HepG2 (cell line): ENCODE results near the gene VAMP5. TPM values are rescaled to one million over a fixed set of nuclear protein-coding genes. Genes with fewer than 3 reads are reported as not detected.

Source experiments
- ATF7-NPFF ChIP-seq: sonication (generic); formaldehyde crosslinking; IDR thresholded peaks from 2 replicates; pipeline ENCODE4 v1.8.1; 2023; ENCODE audit warnings: mild to moderate bottlenecking, low read depth, missing genetic modification reagents, moderate library complexity
- DBP ChIP-seq: sonication (generic); formaldehyde crosslinking; IDR thresholded peaks from 2 replicates; pipeline ENCODE4 v1.4.0; 2020; ENCODE audit warnings: missing genetic modification reagents; ENCODE audit errors: not compliant biosample characterization
- DNMT3B ChIP-seq: conservative IDR thresholded peaks from 2 replicates; pipeline ENCODE4 v1.6.1; 2016; ENCODE audit warnings: missing biosample characterization, control low read depth
- GPBP1L1 ChIP-seq: sonication (generic); formaldehyde crosslinking; IDR thresholded peaks from 2 replicates; pipeline ENCODE4 v1.5.0; 2020; ENCODE audit warnings: mild to moderate bottlenecking, missing genetic modification reagents
- KLF6 ChIP-seq: IDR thresholded peaks from 2 replicates; pipeline ENCODE4 v1.8.0; 2016; ENCODE audit warnings: missing biosample characterization, missing genetic modification reagents
- LRRFIP1 ChIP-seq: sonication (generic); formaldehyde crosslinking; conservative IDR thresholded peaks from 2 replicates; pipeline ENCODE4 v1.4.0; 2020; ENCODE audit warnings: missing genetic modification reagents
- MIER3 ChIP-seq: IDR thresholded peaks from 2 replicates; pipeline ENCODE4 v1.6.1; 2016; ENCODE audit warnings: missing compliant biosample characterization, borderline replicate concordance
- MIXL1 ChIP-seq: IDR thresholded peaks from 2 replicates; pipeline ENCODE4 v1.6.1; 2016
- NRL ChIP-seq: sonication (generic); formaldehyde crosslinking; IDR thresholded peaks from 2 replicates; pipeline ENCODE4 v1.5.0; 2020; ENCODE audit warnings: missing genetic modification reagents, mild to moderate bottlenecking, moderate library complexity, borderline replicate concordance
- PHF8 ChIP-seq: sonication (generic); formaldehyde crosslinking; IDR thresholded peaks from 2 replicates; pipeline ENCODE4 v1.5.0; 2020; ENCODE audit warnings: missing genetic modification reagents
- SMAD3 ChIP-seq: sonication (generic); formaldehyde crosslinking; IDR thresholded peaks from 2 replicates; pipeline ENCODE4 v1.4.0; 2020; ENCODE audit warnings: missing genetic modification reagents
- SP140L ChIP-seq: sonication (generic); formaldehyde crosslinking; IDR thresholded peaks from 2 replicates; pipeline ENCODE4 v1.4.0; 2020; ENCODE audit warnings: missing genetic modification reagents, borderline replicate concordance
- TRIM24 ChIP-seq: sonication (generic); formaldehyde crosslinking; IDR thresholded peaks from 2 replicates; pipeline ENCODE4 v1.8.0; 2022; ENCODE audit warnings: mild to moderate bottlenecking, missing genetic modification reagents
- ZBTB10 ChIP-seq: sonication (generic); formaldehyde crosslinking; IDR thresholded peaks from 2 replicates; pipeline ENCODE4 v1.4.0; 2020; ENCODE audit warnings: missing genetic modification reagents, borderline replicate concordance
- ZNF224 ChIP-seq: sonication (generic); formaldehyde crosslinking; IDR thresholded peaks from 2 replicates; pipeline ENCODE4 v1.5.0; 2020; ENCODE audit warnings: mild to moderate bottlenecking, missing genetic modification reagents
- ZNF263 ChIP-seq: sonication (generic); formaldehyde crosslinking; IDR thresholded peaks from 2 replicates; pipeline ENCODE4 v1.4.0; 2020; ENCODE audit warnings: missing genetic modification reagents
- ZNF274 ChIP-seq: sonication (generic); formaldehyde crosslinking; IDR thresholded peaks from 2 replicates; pipeline ENCODE4 v1.5.1; 2020; ENCODE audit warnings: mild to moderate bottlenecking, missing genetic modification reagents
- ZNF33B ChIP-seq: sonication (generic); formaldehyde crosslinking; IDR thresholded peaks from 2 replicates; pipeline ENCODE4 v1.5.1; 2020; ENCODE audit warnings: mild to moderate bottlenecking, missing genetic modification reagents
- ZNF431 ChIP-seq: sonication (generic); formaldehyde crosslinking; IDR thresholded peaks from 2 replicates; pipeline ENCODE4 v1.9.0; 2022; ENCODE audit warnings: missing genetic modification reagents, low read depth, mild to moderate bottlenecking, borderline replicate concordance
- ZNF484 ChIP-seq: sonication (generic); formaldehyde crosslinking; IDR thresholded peaks from 2 replicates; pipeline ENCODE4 v1.5.1; 2020; ENCODE audit warnings: mild to moderate bottlenecking, low read depth, missing genetic modification reagents, borderline replicate concordance
- ZNF501 ChIP-seq: sonication (generic); formaldehyde crosslinking; IDR thresholded peaks from 2 replicates; pipeline ENCODE4 v1.5.1; 2020; ENCODE audit warnings: mild to moderate bottlenecking, moderate library complexity, missing genetic modification reagents
- ZNF570 ChIP-seq: sonication (generic); formaldehyde crosslinking; IDR thresholded peaks from 2 replicates; pipeline ENCODE4 v1.4.0; 2020; ENCODE audit warnings: mild to moderate bottlenecking, missing genetic modification reagents, borderline replicate concordance
- ZNF619 ChIP-seq: sonication (generic); formaldehyde crosslinking; IDR thresholded peaks from 2 replicates; pipeline ENCODE4 v1.4.0; 2020; ENCODE audit warnings: mild to moderate bottlenecking, missing genetic modification reagents
- ZNF792 ChIP-seq: IDR thresholded peaks from 2 replicates; pipeline ENCODE4 v1.6.1; 2016
- polyA plus RNA-seq, 8 experiments: library from polyadenylated mRNA; depleted of rRNA in 3 of 8; stranded (reverse) in 7 of 8; unstranded in 1 of 8; fragments of >200 nt; fragmentation: Illumina TruSeq in 4 of 8; extraction: Trizol in 4 of 8; gene quantifications; 2 replicates each; pipeline versions ENCODE4 v1.2.1 to v1.2.3, GENCODE V29; 2011 to 2016; ENCODE audit warnings: low read depth in 4 of 8, missing spikeins in 1 of 8, mixed read lengths in 1 of 8; ENCODE audit not compliant: insufficient read depth in 1 of 8
- total RNA-seq, 5 experiments: library from RNA; depleted of rRNA; stranded (reverse); fragments of >200 nt; fragmentation: Illumina TruSeq; extraction: Trizol; gene quantifications; 2 replicates each; pipeline ENCODE4 v1.2.3, GENCODE V29; 2016; ENCODE audit warnings: low read depth in 1 of 5

VAMP5 gene
- total and polyA plus RNA-seq, 2 of the 13 experiments (the other 11 are each of a cell fraction or from before 2014, with no cell fraction given), result 7.2 to 56.7 TPM

- TF ChIP-seq NRL (CRISPR knock-in tag) (0 out of 2 replicates have a peak, but pooled peaks have one; percentile 31), SMAD3 (CRISPR knock-in tag) (peak; percentile 17; the same call in 1 of the 2 replicates), TRIM24 (CRISPR knock-in tag) (no peak), ZNF33B (no peak), SP140L (CRISPR knock-in tag) (peak; percentile 76; the same call in 1 of the 2 replicates), PHF8 (CRISPR knock-in tag) (peak; percentile 77), ZNF484 (CRISPR knock-in tag) (no peak; the same call in 1 of the 2 replicates), ZNF224 (CRISPR knock-in tag) (peak; percentile 75; the same call in 1 of the 2 replicates), ZNF274 (CRISPR knock-in tag) (peak; percentile 33; the same call in 1 of the 2 replicates), MIXL1 (CRISPR knock-in tag) (0 out of 2 replicates have a peak, but pooled peaks have one; percentile 3), MIER3 (CRISPR knock-in tag) (0 out of 2 replicates have a peak, but pooled peaks have one; percentile 34), LRRFIP1 (CRISPR knock-in tag) (no peak), ZNF792 (CRISPR knock-in tag) (no peak; the same call in 1 of the 2 replicates), ATF7-NPFF (CRISPR knock-in tag) (no peak; the same call in 1 of the 2 replicates), ZBTB10 (CRISPR knock-in tag) (0 out of 2 replicates have a peak, but pooled peaks have one; percentile 78), GPBP1L1 (CRISPR knock-in tag) (no peak), ZNF431 (CRISPR knock-in tag) (peak; percentile 78; the same call in 1 of the 2 replicates), DBP (CRISPR knock-in tag) (no peak), ZNF501 (CRISPR knock-in tag) (peak; percentile 29), DNMT3B (CRISPR knock-in tag) (no peak; the same call in 1 of the 2 replicates), ZNF263 (CRISPR knock-in tag) (no peak), ZNF570 (CRISPR knock-in tag) (peak; percentile 94; the same call in 1 of the 2 replicates), KLF6 (CRISPR knock-in tag) (peak; percentile 94), ZNF619 (CRISPR knock-in tag) (no peak)
Measured at GRCh38 chr2:85584354-85584856, at the start of gene VAMP5 (continued).
